ENCODE results near the gene GAK.

- TF ChIP-seq CTCF (IDR thresholded peaks at IDR 0.05), result no peak
- no peak for TF ChIP-seq POLR2AphosphoS5 (IDR thresholded peaks at IDR 0.05)
Observed at GRCh38 chr4:857461-857860, 74.7 kb downstream of the GAK start.
